SU-DHL-6 (cell line): ENCODE data around the gene MOB1A.

ENCODE experiments used
- H2AFZ ChIP-seq: fragments of 200-600 bp; sonication (generic); 2 replicates; pipeline ENCODE4 v1.6.1; 2014; ENCODE audit warnings: low read depth, mild to moderate bottlenecking, moderate library complexity, mixed read lengths, antibody characterized with exemption, low read length; ENCODE audit not compliant: severe bottlenecking
- H3F3A ChIP-seq: fragments of 200-600 bp; shearing (Covaris generic); 2 replicates; pipeline ENCODE4 v1.6.0; 2016; ENCODE audit warnings: antibody characterized with exemption, mild to moderate bottlenecking; ENCODE audit not compliant: insufficient read depth
- H3K27ac ChIP-seq: fragments of 200-600 bp; sonication (generic); 2 replicates; pipeline ENCODE4 v1.5.1; 2016; ENCODE audit warnings: low read depth, mild to moderate bottlenecking, low read length, moderate library complexity, mixed read lengths
- H3K27me3 ChIP-seq: fragments of 200-600 bp; sonication (generic), shearing (Covaris generic); 2 replicates; pipeline ENCODE4 v1.6.0; 2014; ENCODE audit warnings: mild to moderate bottlenecking, low read length
- H3K36me3 ChIP-seq: fragments of 200-600 bp; sonication (generic); 2 replicates; pipeline ENCODE4 v1.6.1; 2014; ENCODE audit warnings: mild to moderate bottlenecking, low read length, mixed read lengths
- H3K4me2 ChIP-seq: fragments of 300-600, 200-600 bp; shearing (Covaris generic), sonication (generic); 2 replicates; pipeline ENCODE4 v1.6.0; 2014; ENCODE audit warnings: low read length, low read depth, mild to moderate bottlenecking; ENCODE audit not compliant: poor library complexity, severe bottlenecking
- H3K4me3 ChIP-seq: fragments of 200-600 bp; sonication (generic); 2 replicates; pipeline ENCODE4 v1.5.1; 2014; ENCODE audit warnings: antibody characterized with exemption, low read length, mild to moderate bottlenecking, mixed read lengths; ENCODE audit not compliant: insufficient read depth, poor library complexity, severe bottlenecking
- H3K79me2 ChIP-seq: fragments of 200-600 bp; sonication (generic); 2 replicates; pipeline ENCODE4 v1.6.1; 2014; ENCODE audit warnings: mild to moderate bottlenecking, low read length, moderate library complexity; ENCODE audit not compliant: insufficient read depth
- H3K9ac ChIP-seq: fragments of 200-600 bp; sonication (generic); 2 replicates; pipeline ENCODE4 v1.7.0; 2014; ENCODE audit warnings: mild to moderate bottlenecking, low read length
- H3K9me2 ChIP-seq: fragments of 200-600 bp; sonication (generic); replicated peaks from 2 replicates; pipeline ENCODE4 v1.6.1; 2014; ENCODE audit warnings: low read length; ENCODE audit not compliant: insufficient read depth
- H3K9me3 ChIP-seq: fragments of 200-600 bp; sonication (generic); 2 replicates; pipeline ENCODE4 v1.6.1; 2014; ENCODE audit warnings: low read length, mixed read lengths; ENCODE audit not compliant: insufficient read depth
- H4K20me1 ChIP-seq: fragments of 200-600 bp; sonication (generic); 2 replicates; pipeline ENCODE4 v1.6.1; 2014; ENCODE audit warnings: low read depth, mild to moderate bottlenecking, antibody characterized with exemption, low read length, moderate library complexity, mixed read lengths
- CTCF ChIP-seq: fragments of 200-600 bp; sonication (generic); IDR thresholded peaks from one replicate; pipeline ENCODE4 v1.5.1; 2017; ENCODE audit warnings: antibody characterized with exemption, mild to moderate bottlenecking, low read length, moderate library complexity; ENCODE audit not compliant: insufficient read depth, poor library complexity, severe bottlenecking
- EZH2phosphoT487 ChIP-seq: fragments of 200-600 bp; sonication (generic), shearing (Covaris generic); conservative IDR thresholded peaks from 2 replicates; pipeline ENCODE4 v1.6.1; 2018; ENCODE audit warnings: mild to moderate bottlenecking, antibody characterized with exemption, low read length, moderate library complexity, mixed read lengths

The MOB1A gene

GRCh38 chr2:74198023-74198460, 19.4 kb upstream of the MOB1A start:
- H3K9me2 ChIP-seq: no peaks in the 10 kb centered on the region
- H3K4me3 ChIP-seq: peak overlapping the region; percentile 19

GRCh38 chr2:74197049-74197448, 18.4 kb upstream of the MOB1A start:
- no peak overlapping the region for H3K27ac ChIP-seq
- H3K79me2 ChIP-seq: peaks cover 35% of the 10 kb centered on the region
- no peaks in the 10 kb centered on the region; the same call in 1 of the 2 replicates for H3K36me3 ChIP-seq
- peaks cover 11% of the 10 kb centered on the region for H4K20me1 ChIP-seq
- H3K9me3 ChIP-seq: no peaks in the 10 kb centered on the region
- TF ChIP-seq CTCF (no peak), EZH2phosphoT487 (no peak)
- no peak overlapping the region for H3K9ac ChIP-seq
- H3K27me3 ChIP-seq: no peaks in the 10 kb centered on the region
- peaks cover 5% of the 10 kb centered on the region; the same call in 1 of the 2 replicates for H3F3A ChIP-seq
- peak overlapping the region; percentile 8 for H2AFZ ChIP-seq
- no peaks in the 10 kb centered on the region for H3K9me2 ChIP-seq
- no peak overlapping the region for H3K4me2 ChIP-seq
- H3K4me3 ChIP-seq: no peak overlapping the region

More at GRCh38 chr2:74198023-74198460, 19.4 kb upstream of the MOB1A start:
- Histone ChIP-seq H3K4me2 (peak overlapping the region; percentile 85), H4K20me1 (peaks cover 15% of the 10 kb centered on the region), H2AFZ (peak overlapping the region; percentile 79), H3K9me3 (no peaks in the 10 kb centered on the region), H3F3A (peaks cover 5% of the 10 kb centered on the region; the same call in 1 of the 2 replicates), H3K27ac (peak overlapping the region; percentile 40; the same call in 1 of the 2 replicates), H3K27me3 (no peaks in the 10 kb centered on the region), H3K79me2 (peaks cover 45% of the 10 kb centered on the region), H3K9ac (peak overlapping the region; percentile 95), H3K36me3 (peaks cover 3% of the 10 kb centered on the region; the same call in 1 of the 2 replicates)
- TF ChIP-seq EZH2phosphoT487 (no peak), CTCF (no peak)

- Histone ChIP-seq H3K4me2 (no peak overlapping the region), H3K9me3 (no peaks in the 10 kb centered on the region), H3K27me3 (no peaks in the 10 kb centered on the region), H3K9me2 (no peaks in the 10 kb centered on the region), H3K27ac (no peak overlapping the region), H3K9ac (no peak overlapping the region), H3K36me3 (no peaks in the 10 kb centered on the region), H3K4me3 (no peak overlapping the region), H2AFZ (no peak overlapping the region), H4K20me1 (peaks cover 2% of the 10 kb centered on the region; the same call in 1 of the 2 replicates), H3F3A (peaks cover 5% of the 10 kb centered on the region; the same call in 1 of the 2 replicates), H3K79me2 (peaks cover 13% of the 10 kb centered on the region)
- TF ChIP-seq EZH2phosphoT487 (no peak), CTCF (no peak)
These were observed 16.1 kb upstream of the MOB1A start for GRCh38 chr2:74194799-74195198.
